Measurements from ENCODE around the gene IGF2.

DNA sequence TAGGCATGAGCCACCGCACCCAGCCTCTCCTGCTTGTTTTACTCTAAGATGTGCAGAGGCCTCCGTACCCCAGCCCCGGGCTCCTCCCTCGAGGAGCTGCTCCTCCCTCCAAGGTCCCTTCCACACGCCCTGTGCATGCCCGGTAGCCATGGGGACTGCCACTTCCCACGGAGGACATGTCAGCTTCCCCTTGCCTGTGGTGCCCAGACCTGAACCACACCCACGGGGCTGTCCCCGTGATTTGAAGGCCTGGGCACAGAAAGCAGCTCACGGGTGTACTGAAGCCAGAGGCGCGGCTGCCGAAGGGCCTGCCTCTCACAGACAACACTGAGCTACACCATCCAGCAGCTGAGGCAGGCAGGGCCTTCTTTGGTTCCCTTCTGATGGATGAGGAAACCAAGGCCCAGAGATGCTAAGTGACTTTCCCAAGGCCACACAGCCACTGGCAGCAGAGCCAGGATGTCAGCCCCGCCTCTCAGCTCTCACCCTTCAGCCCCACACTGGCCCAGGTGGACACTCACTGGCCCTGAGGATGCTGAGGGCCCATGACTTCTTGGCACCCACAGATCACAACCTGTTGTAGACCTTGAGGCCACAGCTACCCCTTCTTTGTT lies 14.5 kb upstream of the IGF2 start:
- TF ChIP-seq, protein P1, sequence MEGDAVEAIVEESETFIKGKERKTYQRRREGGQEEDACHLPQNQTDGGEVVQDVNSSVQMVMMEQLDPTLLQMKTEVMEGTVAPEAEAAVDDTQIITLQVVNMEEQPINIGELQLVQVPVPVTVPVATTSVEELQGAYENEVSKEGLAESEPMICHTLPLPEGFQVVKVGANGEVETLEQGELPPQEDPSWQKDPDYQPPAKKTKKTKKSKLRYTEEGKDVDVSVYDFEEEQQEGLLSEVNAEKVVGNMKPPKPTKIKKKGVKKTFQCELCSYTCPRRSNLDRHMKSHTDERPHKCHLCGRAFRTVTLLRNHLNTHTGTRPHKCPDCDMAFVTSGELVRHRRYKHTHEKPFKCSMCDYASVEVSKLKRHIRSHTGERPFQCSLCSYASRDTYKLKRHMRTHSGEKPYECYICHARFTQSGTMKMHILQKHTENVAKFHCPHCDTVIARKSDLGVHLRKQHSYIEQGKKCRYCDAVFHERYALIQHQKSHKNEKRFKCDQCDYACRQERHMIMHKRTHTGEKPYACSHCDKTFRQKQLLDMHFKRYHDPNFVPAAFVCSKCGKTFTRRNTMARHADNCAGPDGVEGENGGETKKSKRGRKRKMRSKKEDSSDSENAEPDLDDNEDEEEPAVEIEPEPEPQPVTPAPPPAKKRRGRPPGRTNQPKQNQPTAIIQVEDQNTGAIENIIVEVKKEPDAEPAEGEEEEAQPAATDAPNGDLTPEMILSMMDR (optimal IDR thresholded peaks at IDR 0.05 in 1 of 3, IDR thresholded peaks at IDR 0.05 in 1 of 3, conservative IDR thresholded peaks at IDR 0.05 in 1 of 3; ENCODE audit: extremely low read depth in 1 of 3, insufficient read depth in 2 of 3, low read length in 3 of 3) = no peak
- TF ChIP-seq EZH2 (IDR thresholded peaks at IDR 0.05; ENCODE audit: low read length) = no peak
